Left hindlimb (tissue), 1 donor: Measurements from ENCODE around the gene TMEM106C.

Experiments
- DNase-seq: peaks from one replicate; pipeline ENCODE4 v3.0.0-alpha.2; 2018

TMEM106C gene

DNA sequence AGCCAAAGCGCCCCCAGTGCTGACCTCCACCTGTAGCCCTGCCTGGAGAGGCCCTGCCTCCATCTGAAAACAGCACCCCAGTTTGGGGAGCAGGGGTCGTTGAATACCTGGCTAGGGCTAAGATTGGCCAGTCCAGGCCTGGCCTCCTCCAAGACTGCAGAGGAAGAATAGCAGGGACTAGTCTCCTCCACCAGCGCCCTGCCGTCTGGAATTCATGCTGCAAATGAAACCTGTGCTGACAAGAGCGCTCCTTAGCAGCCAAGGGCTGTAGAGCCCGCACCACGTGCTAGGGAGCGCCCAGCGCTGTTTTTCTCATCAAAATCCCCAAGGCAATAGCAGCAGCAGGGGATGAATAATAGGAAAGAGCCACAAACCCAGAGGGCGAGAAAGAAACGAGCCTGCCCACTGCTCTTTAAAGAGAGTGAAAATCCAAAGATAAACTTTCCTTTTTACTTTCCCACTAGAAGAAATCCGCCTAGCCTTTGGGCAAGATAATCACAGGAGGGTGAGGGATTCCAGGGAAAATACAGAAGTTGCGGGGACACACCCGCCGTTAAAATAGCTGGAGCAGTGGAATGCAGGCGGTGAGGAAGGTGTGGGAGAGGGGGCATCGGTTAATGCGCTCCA is 37.6 kb downstream of the TMEM106C start:
- no peak for DNase-seq

DNA sequence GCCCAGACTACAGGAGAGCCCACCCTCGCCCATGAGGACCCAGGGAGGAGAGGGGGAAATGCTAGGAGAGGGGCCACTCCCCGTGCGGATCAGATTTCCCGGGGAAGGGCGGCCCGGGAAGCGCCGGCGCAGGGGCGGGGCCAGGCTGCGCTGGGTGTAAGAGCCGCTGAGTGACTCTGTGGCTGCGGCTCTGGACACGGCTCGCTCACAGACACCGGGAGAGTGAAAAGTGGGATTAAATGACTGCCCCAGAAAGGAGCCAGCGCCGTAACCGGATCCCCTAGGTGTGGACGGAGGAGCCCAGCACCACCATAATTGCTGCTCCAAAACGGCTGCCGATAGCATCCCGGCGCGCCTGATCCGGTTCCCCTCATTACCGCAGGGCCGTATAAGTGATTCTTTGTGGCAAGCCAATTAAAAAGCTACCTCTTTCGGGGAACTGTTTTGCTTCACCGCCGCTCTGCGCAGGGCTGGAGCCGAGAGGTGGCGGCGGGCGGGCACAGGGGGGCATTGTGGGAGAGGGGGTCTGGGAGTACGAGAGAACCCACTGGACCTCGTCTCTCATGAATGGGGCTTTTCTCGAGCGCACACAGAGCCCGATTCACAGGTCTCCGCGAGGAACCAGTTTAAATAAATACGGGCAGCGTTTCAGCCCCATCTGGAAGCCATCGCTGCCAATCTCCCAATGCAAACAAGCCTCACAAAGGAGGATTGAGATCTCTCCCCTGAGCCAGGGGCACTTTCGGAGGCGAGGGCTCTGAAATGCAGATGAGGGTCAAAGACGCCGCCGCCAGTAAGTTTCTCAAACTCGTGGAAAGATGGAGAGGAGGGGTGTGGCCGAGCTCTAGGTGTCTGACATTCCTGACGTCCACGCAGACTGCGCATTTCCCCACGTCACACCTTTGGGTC is 38.4 kb downstream of the TMEM106C start:
- DNase-seq = peak; percentile 80

DNA sequence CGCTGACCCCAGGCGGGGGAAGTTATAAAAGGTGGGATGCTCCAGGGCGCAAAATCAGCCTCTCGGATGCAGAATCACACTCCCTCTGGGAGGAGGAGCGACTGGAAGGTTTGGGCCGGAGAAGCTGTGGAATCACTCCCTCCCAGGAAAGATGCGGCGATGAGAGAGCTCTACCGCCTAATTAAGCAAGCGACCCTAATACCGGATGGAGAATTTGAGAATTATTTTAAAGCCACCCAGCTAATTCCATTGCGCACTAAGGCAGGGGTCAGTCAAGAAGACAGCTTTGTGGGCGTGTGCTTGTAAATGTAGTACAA is 39.0 kb downstream of the TMEM106C start:
- no peak for DNase-seq

- DNase-seq = peak; percentile 80
These were observed 39.4 kb downstream of the TMEM106C start for GRCh38 chr12:48002773-48003218.

DNA sequence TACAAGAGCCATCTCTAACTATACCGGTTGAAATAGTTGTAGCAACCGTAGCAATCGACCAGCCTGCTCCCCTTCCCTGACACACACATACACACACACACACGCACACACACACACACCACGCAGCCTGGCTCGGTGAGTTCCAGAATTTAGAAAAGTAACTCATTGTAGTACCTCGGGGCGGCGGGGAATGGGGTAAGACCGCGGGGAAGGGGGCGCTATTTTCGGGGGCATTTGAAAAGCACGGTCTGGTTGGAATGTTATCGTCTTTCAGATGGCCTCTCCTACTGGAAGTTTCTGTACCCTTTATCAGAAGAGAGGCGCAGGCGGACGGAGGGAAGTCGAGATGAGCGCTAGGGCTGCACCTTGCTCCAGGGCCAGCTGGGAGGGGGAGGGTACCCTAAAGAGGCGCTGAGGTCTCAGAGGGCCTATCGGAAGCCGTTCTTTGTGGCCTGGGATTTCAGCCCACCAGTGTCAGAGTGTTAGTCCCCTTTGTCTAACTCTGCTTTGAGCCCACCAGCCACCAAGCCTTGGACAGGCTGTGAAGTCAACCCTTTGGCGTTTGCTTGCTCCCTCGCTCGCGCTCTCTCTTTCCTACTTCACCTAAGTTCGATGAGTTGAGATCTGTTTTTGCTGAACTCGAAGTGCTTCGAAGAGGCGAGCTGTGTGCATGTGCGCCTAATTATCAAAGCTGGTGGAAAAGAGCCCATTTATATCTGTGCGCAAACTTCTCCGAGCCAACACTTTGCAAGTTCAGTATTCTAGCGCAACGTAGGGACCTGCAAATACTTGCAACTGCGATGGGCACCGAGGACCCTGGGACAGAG is 40.0 kb downstream of the TMEM106C start:
- DNase-seq = peak; percentile 63

- DNase-seq = peak; percentile 86
These were observed 40.9 kb downstream of the TMEM106C start, which contains the start of gene COL2A1 for GRCh38 chr12:48004053-48004941. TSS of gene COL2A1 (minus strand) at chr12:48004476. CDS start at chr12:48004321, 155 bp downstream.

GRCh38 chr12:48005001-48005749 is 41.8 kb downstream of the TMEM106C start:
- DNase-seq = peak; percentile 67

- no peak for DNase-seq
These were observed 42.3 kb downstream of the TMEM106C start for GRCh38 chr12:48005750-48006021.

DNA sequence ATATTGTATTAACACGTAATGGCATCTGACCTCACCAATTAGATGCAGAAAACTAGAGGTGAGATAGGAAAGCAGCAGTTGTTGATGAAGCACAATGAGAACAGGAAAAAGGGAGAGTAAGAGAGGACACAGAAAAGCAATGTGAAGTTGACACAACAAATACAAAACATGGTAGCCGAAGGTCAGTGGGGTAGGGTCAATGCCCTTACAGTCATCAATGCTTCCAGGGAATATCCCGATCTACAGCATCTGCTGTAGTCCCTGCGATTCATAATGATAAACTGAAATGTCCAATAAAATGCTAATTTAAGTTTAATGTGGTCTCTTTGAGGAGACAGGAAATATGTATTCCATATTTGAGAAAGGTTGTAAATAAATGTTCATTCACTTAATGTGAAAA is 43.8 kb downstream of the TMEM106C start:
- DNase-seq = no peak

DNA sequence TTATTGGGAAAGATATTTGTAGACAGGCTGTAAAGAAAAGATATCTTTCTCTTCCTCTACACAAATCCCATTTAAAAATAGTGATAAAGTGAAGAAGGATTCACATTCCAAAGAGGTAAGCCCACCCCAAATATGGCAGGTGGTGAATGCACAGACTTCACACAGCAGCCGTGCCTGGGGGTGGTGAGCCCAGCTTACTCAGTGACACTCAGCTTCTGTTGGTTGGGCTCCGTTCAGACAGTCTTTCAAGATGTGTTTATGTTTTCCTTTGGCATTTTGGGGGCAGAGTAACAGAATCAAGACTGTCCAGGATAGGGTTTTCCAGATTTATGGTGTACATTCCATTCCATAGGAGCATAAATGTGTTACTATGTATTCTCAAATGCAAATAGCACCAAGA is 45.0 kb downstream of the TMEM106C start:
- DNase-seq = no peak

- DNase-seq = no peak
These were observed 45.6 kb downstream of the TMEM106C start for GRCh38 chr12:48008950-48009349.

- DNase-seq = no peak
These were observed 46.1 kb downstream of the TMEM106C start for GRCh38 chr12:48009471-48009870.

- DNase-seq = no peak
These were observed 47.1 kb downstream of the TMEM106C start for GRCh38 chr12:48010366-48010970.

GRCh38 chr12:48012070-48012469 is 48.7 kb downstream of the TMEM106C start:
- DNase-seq = no peak

DNA sequence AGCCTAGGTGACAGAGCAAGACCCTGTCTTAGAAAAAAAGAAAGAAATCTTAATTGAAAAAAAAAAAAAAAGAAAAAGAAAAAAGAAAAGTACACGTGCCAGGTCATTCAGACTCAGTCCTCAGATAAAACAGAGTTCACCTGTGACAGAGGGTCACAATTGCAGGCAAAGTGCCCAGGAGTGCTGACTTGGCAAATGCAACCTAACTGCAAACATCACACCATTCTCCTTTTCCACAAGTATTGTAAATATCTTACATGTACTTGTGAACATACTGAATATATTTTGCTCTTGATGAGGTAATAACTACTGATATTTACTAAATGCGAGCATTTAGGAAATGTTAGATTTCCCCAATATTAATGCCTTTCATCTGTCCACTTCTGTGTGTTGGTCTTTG is 49.9 kb downstream of the TMEM106C start:
- DNase-seq = no peak

DNA sequence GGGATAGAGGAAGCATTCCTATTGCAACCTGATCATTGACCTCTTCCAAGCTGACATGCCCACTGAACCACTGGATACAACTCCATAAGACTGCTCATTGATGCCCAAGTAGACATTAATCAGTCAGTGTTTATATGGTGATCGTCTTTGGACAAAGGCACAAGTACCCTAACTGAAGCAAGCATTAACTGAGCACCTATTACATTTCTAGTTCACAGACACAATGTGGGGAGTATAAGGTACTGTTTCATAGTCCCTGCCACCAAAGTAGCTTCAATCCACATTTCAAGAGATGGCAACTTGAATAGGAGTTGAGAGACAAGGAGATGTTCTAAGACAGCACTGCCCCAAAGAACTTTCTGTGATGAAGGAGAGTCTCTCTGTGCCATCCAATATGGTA is 51.7 kb downstream of the TMEM106C start:
- no peak for DNase-seq

DNA sequence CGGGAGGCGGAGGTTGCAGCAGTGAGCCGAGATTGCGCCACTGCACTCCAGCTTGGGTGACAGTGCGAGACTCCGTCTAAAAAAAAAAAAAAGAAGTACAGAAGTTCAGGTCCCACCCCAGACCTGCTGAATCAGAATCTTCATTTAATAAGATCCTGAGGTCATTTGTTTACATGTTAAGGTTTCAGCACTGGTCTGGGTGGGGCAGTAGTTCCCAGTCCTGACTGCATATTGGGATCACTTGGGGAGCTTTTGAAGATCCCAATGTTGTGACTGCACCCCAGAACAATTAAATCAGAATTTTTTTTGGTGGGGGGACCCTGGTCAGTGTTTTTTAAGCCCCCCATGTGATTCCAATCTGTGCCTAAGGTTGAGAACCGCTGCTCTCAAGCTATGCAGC is 52.6 kb downstream of the TMEM106C start:
- DNase-seq = no peak

DNA sequence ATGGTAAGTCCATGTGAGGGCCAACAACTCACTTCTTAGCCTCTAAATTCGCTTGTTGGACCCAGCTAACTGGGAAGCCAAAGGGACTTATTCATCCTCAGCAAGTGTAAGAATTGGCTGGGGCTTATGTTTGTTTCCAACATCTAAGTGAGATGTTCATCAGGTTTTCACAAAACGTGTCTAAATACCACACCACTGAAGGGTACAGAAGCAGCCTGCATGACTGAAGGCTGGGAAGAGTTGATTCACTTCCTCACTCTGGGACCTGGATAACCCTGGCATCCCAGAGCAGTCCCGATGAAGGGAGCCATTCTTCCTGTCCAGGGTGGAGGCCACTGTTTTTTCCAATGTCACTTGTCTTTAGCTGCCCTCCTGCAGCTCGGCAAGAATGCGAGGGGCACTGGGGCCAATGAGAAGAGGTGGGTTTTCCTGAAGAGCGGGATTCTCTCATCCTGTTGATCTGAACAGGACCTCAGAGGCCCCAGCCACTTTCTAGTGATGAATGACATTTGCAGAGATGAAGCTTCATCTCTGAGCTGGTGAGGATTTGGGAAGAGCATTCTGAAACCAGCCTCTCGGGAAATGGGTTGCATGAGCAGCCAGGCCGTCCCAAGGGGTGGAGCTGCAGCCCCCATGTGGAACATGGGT is 53.1 kb downstream of the TMEM106C start:
- no peak for DNase-seq

- no peak for DNase-seq
These were observed 54.1 kb downstream of the TMEM106C start for GRCh38 chr12:48017496-48017895.

GRCh38 chr12:48017921-48018617 is 54.7 kb downstream of the TMEM106C start:
- no peak for DNase-seq
